PFSK-1 (cell line): ENCODE data around the gene LCOR.

Source experiments
- FOXP2 ChIP-seq: optimal IDR thresholded peaks from 2 replicates; pipeline ENCODE3; 2011; ENCODE audit warnings: borderline replicate concordance, control low read depth, inconsistent platforms; ENCODE audit not compliant: insufficient read depth; ENCODE audit errors: extremely low read length, extremely low read depth
- POLR2AphosphoS5 ChIP-seq: IDR thresholded peaks from 2 replicates; pipeline ENCODE4 v1.6.1; 2012; ENCODE audit warnings: low read depth, mild to moderate bottlenecking, control low read depth, low read length, moderate library complexity
- REST ChIP-seq, 2 experiments: IDR thresholded peaks; 2 replicates each; pipeline versions ENCODE4 v1.6.1 to v1.8.0; 2011 to 2012; ENCODE audit warnings: low read depth in 2 of 2, low read length in 2 of 2, control low read depth in 1 of 2, inconsistent platforms in 1 of 2, mild to moderate bottlenecking in 1 of 2, moderate library complexity in 1 of 2; ENCODE audit not compliant: insufficient read depth in 1 of 2
- SIN3A ChIP-seq: IDR thresholded peaks from 2 replicates; pipeline ENCODE4 v1.6.1; 2012; ENCODE audit warnings: mild to moderate bottlenecking, low read length, moderate library complexity, borderline replicate concordance; ENCODE audit not compliant: insufficient read depth
- TAF1 ChIP-seq: IDR thresholded peaks from 2 replicates; pipeline ENCODE4 v1.6.1; 2012; ENCODE audit warnings: low read length, control low read depth, borderline replicate concordance; ENCODE audit not compliant: insufficient read depth

LCOR gene

GRCh38 chr10:97031459-97031858 lies 199.4 kb downstream of the LCOR start:
- TF ChIP-seq TAF1, result no peak
- no peak for TF ChIP-seq REST (IDR thresholded peaks at IDR 0.05; ENCODE audit: insufficient read depth in 1 of 2, low read depth in 2 of 2, low read length in 2 of 2)
- no peak for TF ChIP-seq POLR2AphosphoS5
- no peak for TF ChIP-seq FOXP2
- TF ChIP-seq SIN3A, result no peak

- TF ChIP-seq FOXP2, result no peak
- TF ChIP-seq REST (IDR thresholded peaks at IDR 0.05; ENCODE audit: insufficient read depth in 1 of 2, low read depth in 2 of 2, low read length in 2 of 2), result no peak
- no peak for TF ChIP-seq TAF1
- no peak for TF ChIP-seq POLR2AphosphoS5
- no peak for TF ChIP-seq SIN3A
Measured at GRCh38 chr10:97032624-97033023, 200.5 kb downstream of the LCOR start.

- TF ChIP-seq REST (IDR thresholded peaks at IDR 0.05; ENCODE audit: insufficient read depth in 1 of 2, low read depth in 2 of 2, low read length in 2 of 2) (no peak), POLR2AphosphoS5 (no peak), TAF1 (no peak), FOXP2 (no peak), SIN3A (no peak)
Measured at GRCh38 chr10:97034301-97034700, 202.2 kb downstream of the LCOR start.

GRCh38 chr10:97034958-97035769 lies 203.1 kb downstream of the LCOR start:
- TF ChIP-seq TAF1, result no peak

- TF ChIP-seq POLR2AphosphoS5 (no peak), FOXP2 (no peak), TAF1 (no peak), REST (IDR thresholded peaks at IDR 0.05; ENCODE audit: insufficient read depth in 1 of 2, low read depth in 2 of 2, low read length in 2 of 2) (no peak), SIN3A (no peak)
Measured at GRCh38 chr10:97037365-97038361, 205.6 kb downstream of the LCOR start.
